Measurements from ENCODE around the gene PIK3C3. TPM values are rescaled to one million over a fixed set of nuclear protein-coding genes. Genes with fewer than 3 reads are reported as not detected.

Gene PIK3C3
- total RNA-seq, 1 donor from 2014 or later = 78.4 TPM

- no peak overlapping the region for H3K4me3 Mint-ChIP-seq
- no peak overlapping the region for H3K27ac Mint-ChIP-seq
- peaks cover 28% of the 10 kb centered on the region for H3K36me3 Mint-ChIP-seq
- peaks cover 6% of the 10 kb centered on the region for H3K9me3 Mint-ChIP-seq
- no peak for DNase-seq (ENCODE audit: low spot score in 2 of 2, unreplicated experiment in 2 of 2)
- no peaks in the 10 kb centered on the region for H3K4me1 Mint-ChIP-seq
- H3K27me3 Mint-ChIP-seq (ENCODE audit: low read depth) = no peaks in the 10 kb centered on the region
- no peak for TF ChIP-seq CTCF (IDR thresholded peaks at IDR 0.05; ENCODE audit: unreplicated experiment)
These were observed 127.6 kb downstream of the PIK3C3 start for GRCh38 chr18:42082415-42083234.

DNA sequence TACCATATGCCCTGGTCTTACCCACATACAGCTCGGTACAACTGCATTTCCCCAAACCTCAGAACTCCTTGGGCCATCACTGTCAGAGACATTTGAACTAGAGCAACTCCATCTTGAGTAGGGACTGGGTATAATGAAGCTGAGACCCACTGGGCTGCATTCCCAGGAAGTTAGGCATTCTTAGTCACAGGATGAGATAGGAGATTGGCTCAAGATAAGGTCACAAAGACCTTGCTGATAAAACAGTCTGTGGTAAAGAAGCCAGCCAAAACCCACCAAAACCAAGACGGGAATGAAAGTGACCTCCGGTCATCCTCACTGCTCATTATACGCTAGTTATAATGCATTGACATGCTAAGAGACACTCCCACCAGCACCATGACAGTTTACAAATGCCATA lies 131.3 kb downstream of the PIK3C3 start:
- TF ChIP-seq CTCF (IDR thresholded peaks at IDR 0.05; ENCODE audit: unreplicated experiment) = no peak
- Mint-ChIP-seq H3K4me1 (no peaks in the 10 kb centered on the region), H3K27ac (no peak overlapping the region), H3K9me3 (peaks cover 4% of the 10 kb centered on the region), H3K36me3 (peaks cover 9% of the 10 kb centered on the region), H3K27me3 (ENCODE audit: low read depth) (no peaks in the 10 kb centered on the region), H3K4me3 (no peak overlapping the region)
- DNase-seq (ENCODE audit: low spot score in 2 of 2, unreplicated experiment in 2 of 2) = no peak

DNA sequence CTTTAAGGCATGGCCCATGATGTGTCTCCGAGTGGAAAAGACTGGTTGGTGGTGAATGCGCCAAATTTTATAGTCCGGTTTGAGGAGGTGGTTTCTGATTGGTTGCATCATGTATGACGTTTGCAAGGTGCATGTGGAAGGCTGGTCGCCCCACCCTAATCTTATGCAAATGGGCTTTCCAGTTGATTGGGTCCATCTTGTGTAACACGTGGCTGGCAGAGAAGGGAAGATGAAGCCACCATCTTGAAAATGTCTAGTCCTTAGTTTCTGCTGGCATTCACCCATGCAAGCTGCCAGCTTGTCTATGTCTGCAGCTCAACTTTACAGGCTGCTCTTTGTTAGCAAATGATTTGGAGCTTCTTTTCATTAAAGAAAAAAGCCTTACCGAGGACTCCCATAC lies 132.2 kb downstream of the PIK3C3 start:
- Mint-ChIP-seq H3K4me1 (no peaks in the 10 kb centered on the region), H3K27me3 (ENCODE audit: low read depth) (no peaks in the 10 kb centered on the region), H3K36me3 (peaks cover 9% of the 10 kb centered on the region), H3K9me3 (peaks cover 4% of the 10 kb centered on the region), H3K4me3 (no peak overlapping the region), H3K27ac (no peak overlapping the region)
- TF ChIP-seq CTCF (IDR thresholded peaks at IDR 0.05; ENCODE audit: unreplicated experiment) = no peak
- no peak for DNase-seq (ENCODE audit: low spot score in 2 of 2, unreplicated experiment in 2 of 2)

GRCh38 chr18:42087876-42088275 lies 132.8 kb downstream of the PIK3C3 start:
- H3K36me3 Mint-ChIP-seq = peaks cover 5% of the 10 kb centered on the region
- H3K27me3 Mint-ChIP-seq (ENCODE audit: low read depth) = no peaks in the 10 kb centered on the region
- no peak for TF ChIP-seq CTCF (IDR thresholded peaks at IDR 0.05; ENCODE audit: unreplicated experiment)
- DNase-seq (ENCODE audit: low spot score in 2 of 2, unreplicated experiment in 2 of 2) = no peak
- no peaks in the 10 kb centered on the region for H3K4me1 Mint-ChIP-seq
- H3K27ac Mint-ChIP-seq = no peak overlapping the region
- H3K4me3 Mint-ChIP-seq = no peak overlapping the region
- H3K9me3 Mint-ChIP-seq = peaks cover 4% of the 10 kb centered on the region

DNA sequence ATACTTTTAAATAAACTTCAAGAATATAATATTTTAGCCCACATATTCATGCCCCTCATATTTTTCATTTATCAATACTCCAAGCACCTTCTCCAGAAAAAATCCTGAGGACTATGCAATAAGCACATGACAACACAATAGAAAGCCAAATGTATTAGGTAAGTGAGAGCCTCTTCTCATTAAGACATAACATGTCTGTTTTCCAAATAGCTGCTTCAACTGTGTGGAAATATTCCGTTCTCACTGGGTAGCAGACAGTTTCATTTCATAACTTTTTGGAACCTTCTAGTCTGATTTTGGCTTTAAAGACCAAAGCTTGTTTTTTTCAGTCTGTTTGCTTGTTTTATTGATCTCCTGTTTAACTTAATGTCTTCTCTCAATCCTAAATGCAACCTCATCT lies 137.8 kb downstream of the PIK3C3 start:
- H3K9me3 Mint-ChIP-seq = peaks cover 5% of the 10 kb centered on the region
- no peak for TF ChIP-seq CTCF (IDR thresholded peaks at IDR 0.05; ENCODE audit: unreplicated experiment)
- H3K36me3 Mint-ChIP-seq = no peaks in the 10 kb centered on the region
- H3K27ac Mint-ChIP-seq = no peak overlapping the region
- H3K4me3 Mint-ChIP-seq = no peak overlapping the region
- no peaks in the 10 kb centered on the region for H3K4me1 Mint-ChIP-seq
- no peak for DNase-seq (ENCODE audit: low spot score in 2 of 2, unreplicated experiment in 2 of 2)
- no peaks in the 10 kb centered on the region for H3K27me3 Mint-ChIP-seq (ENCODE audit: low read depth)
